Activated T-helper 17 cell treated with anti-CD3 and anti-CD28 coated beads, Interleukin-2, amount 50 U/mL, for 72 hours (primary cell): ENCODE results near the gene COL13A1. TPM values are rescaled to one million over a fixed set of nuclear protein-coding genes. Genes with fewer than 3 reads are reported as not detected.

Source experiments
- ATAC-seq: fragments of 150-1000 bp; cut with Tn5 transposase; replicated peaks from 2 replicates; pipeline ENCODE4 v1.10.0; 2021; ENCODE audit warnings: mild to moderate bottlenecking, moderate library complexity
- H3K27ac Mint-ChIP-seq: one replicate; pipeline ENCODE4 v1.8.0; 2022; ENCODE audit warnings: mixed read lengths
- H3K27me3 Mint-ChIP-seq: one replicate; pipeline ENCODE4 v1.8.0; 2022; ENCODE audit warnings: mixed read lengths
- H3K36me3 Mint-ChIP-seq: one replicate; pipeline ENCODE4 v1.8.0; 2022; ENCODE audit warnings: low read depth, mild to moderate bottlenecking, mixed read lengths
- H3K4me1 Mint-ChIP-seq: one replicate; pipeline ENCODE4 v1.8.0; 2022; ENCODE audit warnings: mixed read lengths
- H3K4me3 Mint-ChIP-seq: one replicate; pipeline ENCODE4 v1.8.0; 2022; ENCODE audit warnings: mild to moderate bottlenecking, mixed read lengths
- H3K9me3 Mint-ChIP-seq: one replicate; pipeline ENCODE4 v1.8.0; 2022; ENCODE audit warnings: mixed read lengths
- total RNA-seq, 2 donors: library from RNA; stranded (reverse); gene quantifications; one replicate each; pipeline ENCODE4 v1.2.3, GENCODE V29; 2022

Gene COL13A1
- total RNA-seq, 2 donors from 2014 or later = not detected

DNA sequence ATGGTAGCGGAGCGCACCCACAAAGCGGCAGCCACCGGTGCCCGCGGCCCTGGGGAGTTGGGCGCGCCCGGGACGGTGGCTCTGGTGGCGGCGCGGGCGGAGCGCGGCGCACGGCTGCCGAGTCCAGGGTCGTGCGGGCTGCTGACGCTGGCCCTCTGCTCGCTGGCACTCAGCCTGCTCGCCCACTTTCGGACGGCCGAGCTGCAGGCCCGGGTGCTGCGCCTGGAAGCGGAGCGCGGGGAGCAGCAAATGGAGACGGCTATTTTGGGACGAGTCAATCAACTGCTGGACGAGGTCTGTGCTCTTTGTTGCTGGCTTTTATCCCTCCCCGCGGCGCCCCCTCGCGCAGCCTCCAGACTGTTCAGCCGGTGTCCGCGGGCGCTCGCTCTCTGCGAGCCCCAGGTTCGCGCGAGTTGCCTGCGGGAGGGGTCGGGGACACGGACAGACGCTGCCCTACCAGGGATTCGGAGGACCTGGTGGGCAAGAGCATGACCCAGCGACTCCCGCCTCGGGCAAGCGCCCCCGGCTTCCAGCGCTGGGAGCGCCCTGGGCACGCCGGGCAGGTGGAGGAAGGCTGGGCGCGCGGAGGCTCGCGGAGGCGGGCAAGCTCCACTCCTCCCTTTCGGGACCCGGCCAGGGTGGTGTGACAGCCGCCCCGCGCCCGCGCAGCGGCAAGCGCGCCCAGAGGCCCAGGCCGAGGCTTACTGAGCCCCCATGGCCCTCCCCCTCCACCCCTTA lies 887 bp downstream of the COL13A1 start:
- Mint-ChIP-seq H3K27ac (no peak overlapping the region), H3K9me3 (no peaks in the 10 kb centered on the region), H3K36me3 (no peaks in the 10 kb centered on the region), H3K27me3 (peaks cover 51% of the 10 kb centered on the region), H3K4me1 (no peaks in the 10 kb centered on the region), H3K4me3 (no peak overlapping the region)
- no peak for ATAC-seq

DNA sequence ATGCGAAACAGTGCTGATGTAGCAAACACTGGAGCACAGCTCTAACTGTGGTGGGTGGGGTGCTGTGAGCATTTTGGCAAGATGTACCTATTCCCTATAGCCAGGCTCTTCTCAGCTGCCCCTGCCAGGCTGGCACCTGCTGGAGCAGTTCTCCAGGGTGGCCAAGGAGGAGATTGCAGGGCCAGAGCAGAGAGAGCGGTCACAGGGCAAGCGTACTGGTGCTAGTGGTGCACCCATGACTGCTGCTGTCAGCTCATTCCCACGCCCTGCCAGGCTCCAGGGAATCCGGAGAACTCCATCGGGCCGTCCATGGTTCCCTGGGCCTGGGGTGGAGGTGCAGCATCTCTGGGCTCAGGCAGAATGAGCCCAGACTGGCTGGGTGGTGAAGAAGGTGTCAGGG lies 2.1 kb downstream of the COL13A1 start:
- Mint-ChIP-seq H3K9me3 (no peaks in the 10 kb centered on the region), H3K4me3 (no peak overlapping the region), H3K27ac (no peak overlapping the region), H3K36me3 (no peaks in the 10 kb centered on the region), H3K4me1 (no peaks in the 10 kb centered on the region), H3K27me3 (peaks cover 41% of the 10 kb centered on the region)
- no peak for ATAC-seq

DNA sequence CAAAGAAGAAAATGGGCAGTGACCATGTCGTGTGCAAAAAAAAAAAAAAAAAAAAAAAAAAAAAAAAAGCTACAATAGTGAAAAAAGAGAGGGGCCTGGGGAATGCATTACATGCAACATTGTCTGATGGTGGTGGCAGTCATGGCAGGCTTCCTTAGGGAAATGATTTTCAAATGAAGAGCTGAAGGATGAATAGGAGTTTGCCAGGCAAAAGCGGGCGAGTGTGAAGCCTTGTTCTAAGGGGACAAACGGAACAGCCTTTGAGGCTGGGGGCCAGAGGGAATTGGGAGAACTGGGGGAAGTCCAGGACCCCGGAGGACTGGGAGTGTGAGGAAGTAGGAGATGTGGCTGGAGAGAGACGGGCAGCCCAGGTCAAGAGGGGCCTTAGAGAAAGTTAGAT lies 3.1 kb downstream of the COL13A1 start:
- H3K4me3 Mint-ChIP-seq = no peak overlapping the region
- H3K4me1 Mint-ChIP-seq = no peaks in the 10 kb centered on the region
- no peak for ATAC-seq

DNA sequence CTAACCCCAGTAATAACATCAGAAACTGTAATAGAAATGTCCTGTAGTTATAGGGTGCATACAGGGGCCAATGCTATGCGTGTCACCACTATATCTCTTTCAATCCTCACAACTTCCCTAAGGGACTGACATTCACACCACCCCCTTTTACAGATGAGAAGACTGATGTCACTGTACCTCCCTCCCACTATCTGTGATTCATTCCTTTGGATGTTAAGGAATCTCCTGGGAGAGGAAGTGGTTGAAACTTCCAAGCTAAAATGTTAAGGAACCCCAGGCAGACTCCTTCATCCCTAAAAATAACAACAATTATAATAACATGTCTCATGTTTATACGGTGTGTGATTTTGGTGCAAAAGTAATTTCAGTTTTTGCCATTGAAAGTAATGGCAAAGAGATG lies 5.4 kb downstream of the COL13A1 start:
- no peak overlapping the region for H3K27ac Mint-ChIP-seq
- H3K4me3 Mint-ChIP-seq = no peak overlapping the region
- H3K4me1 Mint-ChIP-seq = no peaks in the 10 kb centered on the region
- H3K27me3 Mint-ChIP-seq = peaks cover 19% of the 10 kb centered on the region
- H3K9me3 Mint-ChIP-seq = no peaks in the 10 kb centered on the region
- no peaks in the 10 kb centered on the region for H3K36me3 Mint-ChIP-seq
- no peak for ATAC-seq

More for the DNA sequence above, 3.1 kb downstream of the COL13A1 start:
- Mint-ChIP-seq H3K9me3 (no peaks in the 10 kb centered on the region), H3K27me3 (peaks cover 37% of the 10 kb centered on the region), H3K27ac (no peak overlapping the region), H3K36me3 (no peaks in the 10 kb centered on the region)

DNA sequence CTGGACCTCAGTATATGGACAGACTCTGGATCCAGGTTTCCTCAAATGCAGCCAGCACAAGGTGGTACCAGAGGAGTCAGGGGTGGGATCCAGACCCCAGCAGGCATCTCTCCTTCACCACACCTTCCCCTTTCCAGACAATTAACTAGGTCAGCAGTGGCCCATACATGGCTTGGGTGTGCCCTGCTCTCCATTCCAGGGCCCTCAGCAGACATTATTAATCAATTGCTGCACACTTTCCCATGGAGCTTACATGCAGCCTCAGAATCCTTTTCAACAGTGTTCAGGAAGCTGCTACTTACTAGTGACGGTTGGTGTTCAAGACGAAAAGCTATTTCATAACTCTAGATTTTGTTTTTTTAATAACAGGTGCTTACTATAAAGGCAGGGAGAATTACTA lies 6.0 kb downstream of the COL13A1 start:
- Mint-ChIP-seq H3K4me3 (no peak overlapping the region), H3K4me1 (no peaks in the 10 kb centered on the region), H3K27me3 (peaks cover 19% of the 10 kb centered on the region), H3K27ac (no peak overlapping the region), H3K36me3 (no peaks in the 10 kb centered on the region), H3K9me3 (no peaks in the 10 kb centered on the region)
- ATAC-seq = no peak

DNA sequence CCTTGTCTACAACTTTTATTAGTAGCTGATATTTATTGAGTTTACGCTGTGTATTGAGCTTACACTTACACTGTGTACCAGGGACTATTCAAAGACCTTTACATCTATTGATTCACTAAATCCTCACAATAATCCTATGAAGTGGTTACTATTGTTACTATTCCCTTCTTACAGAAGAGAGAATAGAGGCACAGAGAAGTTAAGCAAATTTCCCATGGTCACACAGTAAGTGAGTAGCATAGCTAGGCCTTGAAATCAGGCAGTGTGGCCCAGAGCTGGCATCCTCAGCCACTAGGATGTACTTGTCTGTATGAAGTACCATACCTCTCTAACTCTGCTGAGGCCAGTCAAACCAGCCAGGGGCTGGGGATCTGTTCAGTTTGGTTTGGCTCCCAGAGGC lies 7.6 kb downstream of the COL13A1 start:
- no peak for ATAC-seq
- H3K4me1 Mint-ChIP-seq = no peaks in the 10 kb centered on the region

DNA sequence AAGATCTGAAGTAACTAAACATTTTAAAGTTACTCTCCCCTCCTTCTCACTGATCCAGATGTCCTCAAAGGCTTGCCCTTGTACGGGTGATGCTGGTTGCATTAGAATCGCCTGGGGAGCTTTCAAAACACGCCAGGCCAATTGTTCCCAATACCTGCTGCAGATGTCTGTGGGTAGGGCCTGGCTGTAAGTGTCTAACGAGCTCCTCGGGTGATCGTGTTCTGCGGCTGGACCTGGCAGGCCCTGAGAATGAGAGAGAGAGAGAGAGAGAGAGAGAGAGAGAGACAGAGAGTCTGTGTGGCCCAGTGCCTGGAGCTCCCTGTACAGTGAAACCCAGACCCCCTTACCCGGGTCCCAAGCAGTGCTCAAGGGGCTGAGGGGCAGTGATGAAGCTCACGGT lies 8.4 kb downstream of the COL13A1 start:
- Mint-ChIP-seq H3K27ac (no peak overlapping the region), H3K9me3 (no peaks in the 10 kb centered on the region)
- ATAC-seq = no peak

More for the DNA sequence above, 7.6 kb downstream of the COL13A1 start:
- Mint-ChIP-seq H3K4me3 (no peak overlapping the region), H3K36me3 (no peaks in the 10 kb centered on the region), H3K9me3 (no peaks in the 10 kb centered on the region), H3K27me3 (peaks cover 9% of the 10 kb centered on the region), H3K27ac (no peak overlapping the region)

DNA sequence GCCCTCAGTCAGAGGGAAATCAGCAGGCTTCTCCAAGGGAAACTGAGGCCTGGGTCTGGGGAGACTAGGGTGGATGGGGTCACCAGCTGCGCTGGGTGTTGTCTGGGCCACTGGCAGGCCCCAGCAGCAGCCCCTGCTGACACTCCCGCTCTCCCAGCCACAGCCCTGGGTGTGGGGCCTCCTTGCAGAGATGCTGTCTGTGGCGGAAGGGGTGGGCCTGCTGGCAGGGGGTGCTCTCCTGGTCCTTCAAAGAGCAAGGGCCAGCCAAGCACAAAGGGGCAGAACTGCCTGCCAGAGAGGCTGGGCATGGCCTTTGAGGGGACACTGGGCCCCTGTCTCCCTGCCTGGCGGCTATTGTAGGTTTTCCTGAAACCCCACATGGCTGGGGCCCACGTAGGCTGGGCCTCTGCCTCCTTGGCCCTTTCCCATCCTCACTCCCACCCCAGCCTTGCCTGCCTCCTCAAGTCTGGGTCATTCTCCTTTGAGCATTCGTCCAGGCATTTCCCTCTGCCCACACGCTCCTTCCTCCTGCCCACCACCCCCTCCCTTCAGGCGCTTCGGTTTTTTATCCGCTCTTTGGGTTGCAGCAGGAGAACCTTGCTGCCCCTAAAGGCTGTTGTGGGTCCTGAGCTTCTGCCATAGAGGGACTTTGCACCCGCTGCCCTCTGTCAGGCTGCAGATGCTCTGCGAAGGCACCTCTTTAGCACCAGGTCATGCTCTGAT lies 9.1 kb downstream of the COL13A1 start:
- Mint-ChIP-seq H3K4me3 (no peak overlapping the region), H3K27me3 (peaks cover under 1% of the 10 kb centered on the region), H3K4me1 (no peaks in the 10 kb centered on the region), H3K9me3 (no peaks in the 10 kb centered on the region), H3K27ac (no peak overlapping the region), H3K36me3 (no peaks in the 10 kb centered on the region)
- ATAC-seq = no peak

More for the DNA sequence above, 8.4 kb downstream of the COL13A1 start:
- Mint-ChIP-seq H3K4me3 (no peak overlapping the region), H3K36me3 (no peaks in the 10 kb centered on the region), H3K4me1 (no peaks in the 10 kb centered on the region), H3K27me3 (peaks cover 1% of the 10 kb centered on the region)

DNA sequence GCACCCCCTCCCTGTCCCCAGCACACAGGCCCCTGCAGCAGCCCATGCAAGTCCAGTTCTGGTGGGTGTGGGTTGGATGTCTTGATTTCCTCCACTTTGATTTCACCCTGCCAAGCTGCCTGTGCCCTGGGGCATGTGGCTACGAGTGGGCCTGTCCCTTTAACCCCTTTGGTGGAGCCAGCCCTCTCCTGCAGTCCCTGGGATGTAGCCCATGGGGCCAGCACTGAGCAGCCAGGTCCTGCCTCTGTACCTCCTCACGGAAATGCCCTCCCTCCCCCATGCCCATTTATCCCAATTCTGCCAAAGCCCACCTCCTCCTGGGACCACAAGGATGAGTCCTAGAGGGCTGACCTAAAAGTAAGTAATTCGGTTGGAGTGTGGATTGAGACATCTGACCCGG lies 11.9 kb downstream of the COL13A1 start:
- ATAC-seq = no peak
- Mint-ChIP-seq H3K27ac (no peak overlapping the region), H3K4me3 (no peak overlapping the region), H3K4me1 (peaks cover 11% of the 10 kb centered on the region), H3K9me3 (no peaks in the 10 kb centered on the region), H3K27me3 (peaks cover 12% of the 10 kb centered on the region), H3K36me3 (no peaks in the 10 kb centered on the region)

DNA sequence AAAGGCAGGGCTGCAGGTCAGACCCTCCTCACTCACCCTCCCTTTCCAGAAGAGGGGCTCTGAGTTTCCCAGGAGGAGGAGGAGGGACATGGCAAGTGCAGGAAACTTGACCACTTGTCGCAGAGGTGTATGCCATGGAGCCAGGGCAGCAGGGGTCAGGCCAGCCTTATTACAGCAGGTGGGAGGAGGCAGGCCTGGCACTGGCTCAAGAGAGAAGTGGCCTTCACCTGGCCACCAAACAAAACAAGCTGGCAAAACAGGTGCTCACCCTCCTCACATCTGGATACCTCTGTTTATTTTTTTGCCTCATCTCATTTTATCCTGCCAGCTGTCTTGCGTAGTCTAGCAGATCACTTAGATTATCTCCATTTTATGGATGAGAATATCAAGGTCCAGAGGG lies 12.5 kb downstream of the COL13A1 start:
- Mint-ChIP-seq H3K27ac (no peak overlapping the region), H3K9me3 (no peaks in the 10 kb centered on the region), H3K4me3 (no peak overlapping the region), H3K27me3 (peaks cover 12% of the 10 kb centered on the region), H3K36me3 (no peaks in the 10 kb centered on the region), H3K4me1 (peaks cover 11% of the 10 kb centered on the region)
- ATAC-seq = no peak

DNA sequence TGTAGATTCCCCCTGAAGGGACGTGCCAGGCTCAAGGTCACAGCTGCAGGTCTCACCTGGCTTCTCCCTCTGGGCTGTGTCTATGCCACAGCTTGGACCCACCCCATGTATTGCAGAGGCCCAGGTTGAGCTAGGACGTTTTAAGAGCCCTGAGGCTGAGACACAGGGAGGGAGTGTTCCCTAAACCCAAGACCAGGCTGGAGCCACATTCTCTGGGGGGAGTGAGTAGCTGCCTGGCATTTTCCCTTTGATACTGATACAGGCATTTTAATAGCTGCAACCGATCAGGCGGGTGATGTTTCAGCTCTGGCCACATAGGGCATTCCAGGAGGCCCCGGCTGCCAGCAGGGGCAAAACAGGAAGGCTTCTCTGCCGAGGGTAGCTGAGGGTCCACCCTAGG lies 13.4 kb downstream of the COL13A1 start:
- H3K9me3 Mint-ChIP-seq = peaks cover 6% of the 10 kb centered on the region
- ATAC-seq = no peak
- H3K36me3 Mint-ChIP-seq = no peaks in the 10 kb centered on the region
- peaks cover 16% of the 10 kb centered on the region for H3K27me3 Mint-ChIP-seq
- no peak overlapping the region for H3K27ac Mint-ChIP-seq
- H3K4me1 Mint-ChIP-seq = peaks cover 17% of the 10 kb centered on the region
- H3K4me3 Mint-ChIP-seq = no peak overlapping the region

DNA sequence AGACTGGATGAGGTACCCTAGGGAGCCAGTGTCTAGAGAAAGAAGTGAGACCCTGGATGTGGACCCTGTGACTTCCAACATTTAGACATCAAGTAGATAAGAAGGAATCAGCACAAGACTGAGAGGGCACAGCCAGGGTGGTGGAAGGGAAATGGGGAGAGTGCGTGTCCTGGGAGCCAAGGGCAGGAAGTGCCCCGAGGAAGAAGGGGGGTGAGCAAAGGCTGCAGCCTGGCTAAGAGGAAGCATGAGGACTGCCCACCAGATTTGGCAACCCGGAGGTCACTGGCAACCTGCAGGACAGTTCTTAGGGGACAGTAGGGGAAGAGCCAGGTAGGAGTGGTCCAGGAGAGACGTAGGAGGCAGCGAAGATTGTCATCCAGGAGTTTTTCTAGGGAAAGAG lies 14.8 kb downstream of the COL13A1 start:
- H3K9me3 Mint-ChIP-seq = peaks cover 7% of the 10 kb centered on the region
- no peaks in the 10 kb centered on the region for H3K36me3 Mint-ChIP-seq
- peaks cover 18% of the 10 kb centered on the region for H3K4me1 Mint-ChIP-seq
- no peak overlapping the region for H3K4me3 Mint-ChIP-seq
- peaks cover 17% of the 10 kb centered on the region for H3K27me3 Mint-ChIP-seq
- H3K27ac Mint-ChIP-seq = no peak overlapping the region
- ATAC-seq = no peak

DNA sequence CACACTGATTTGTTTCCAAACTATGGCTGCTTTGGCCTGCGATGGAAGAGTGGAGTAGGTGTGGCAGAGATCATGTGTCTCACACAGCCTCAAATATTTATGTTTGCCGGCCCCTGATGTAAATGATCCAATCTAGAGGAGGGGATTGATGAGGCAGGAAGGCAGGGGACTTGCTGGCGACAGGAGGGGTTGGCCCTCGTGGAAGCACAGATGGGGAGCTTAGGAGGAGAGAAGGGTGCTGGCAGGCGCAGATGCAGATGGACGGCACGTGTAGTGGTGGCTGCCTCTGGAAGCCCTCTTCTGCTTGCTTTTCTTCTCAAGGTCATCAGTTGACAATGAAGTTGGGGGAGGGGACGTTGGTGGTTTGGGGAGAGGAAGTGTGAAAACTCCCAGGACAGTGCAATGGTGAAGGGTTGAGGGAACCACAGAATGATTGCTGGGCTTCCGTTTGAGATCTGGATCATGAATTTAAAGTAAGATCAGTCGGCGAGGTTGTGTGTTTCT lies 15.4 kb downstream of the COL13A1 start:
- no peaks in the 10 kb centered on the region for H3K36me3 Mint-ChIP-seq
- peaks cover 18% of the 10 kb centered on the region for H3K4me1 Mint-ChIP-seq
- H3K27me3 Mint-ChIP-seq = peaks cover 17% of the 10 kb centered on the region
- no peak for ATAC-seq
- peak overlapping the region; percentile 2 for H3K27ac Mint-ChIP-seq
- H3K9me3 Mint-ChIP-seq = peaks cover 7% of the 10 kb centered on the region
- H3K4me3 Mint-ChIP-seq = no peak overlapping the region

DNA sequence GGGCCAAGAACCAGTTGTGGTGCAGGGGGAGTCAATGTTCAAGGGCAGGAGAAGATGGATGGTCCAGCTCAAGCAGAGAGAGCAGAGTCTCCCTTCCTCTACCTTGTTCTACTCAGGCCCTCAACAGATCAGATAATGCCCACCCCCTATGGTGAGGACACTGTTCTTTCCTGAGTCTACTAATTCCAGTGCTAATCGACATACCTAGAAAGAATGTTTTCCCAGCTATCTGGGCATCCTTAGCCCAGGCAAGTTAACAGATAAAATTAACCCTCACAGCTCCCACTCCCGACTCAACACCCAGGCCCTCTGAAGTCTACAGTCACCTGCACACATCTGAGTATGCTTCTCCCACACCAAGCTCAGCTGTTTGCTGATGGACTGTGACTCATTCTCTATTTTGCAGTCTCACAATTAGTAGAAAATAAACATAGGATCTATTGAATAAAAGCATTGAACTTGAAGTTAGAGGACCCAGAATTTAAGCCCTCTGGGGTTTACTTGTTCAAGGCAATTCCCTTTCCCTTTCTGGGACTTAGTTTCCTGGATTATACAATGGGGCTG lies 17.1 kb downstream of the COL13A1 start:
- H3K4me3 Mint-ChIP-seq = no peak overlapping the region
- H3K9me3 Mint-ChIP-seq = peaks cover 7% of the 10 kb centered on the region
- H3K27ac Mint-ChIP-seq = no peak overlapping the region
- peaks cover 18% of the 10 kb centered on the region for H3K4me1 Mint-ChIP-seq
- H3K27me3 Mint-ChIP-seq = peaks cover 17% of the 10 kb centered on the region
- H3K36me3 Mint-ChIP-seq = no peaks in the 10 kb centered on the region
- no peak for ATAC-seq
